H9 (cell line): ENCODE measurements around the gene TNFSF18. TPM values are rescaled to one million over a fixed set of nuclear protein-coding genes. Genes with fewer than 3 reads are reported as not detected.

Source experiments
- DNase-seq: peaks from one replicate; pipeline ENCODE4 v3.0.0-alpha.2; 2017
- H2AFZ ChIP-seq: one replicate; pipeline ENCODE4 v1.6.1; 2013; ENCODE audit warnings: mild to moderate bottlenecking, low read length, control low read depth, moderate library complexity
- H2AK5ac ChIP-seq: 2 replicates; pipeline ENCODE4 v1.6.1; 2013; ENCODE audit warnings: low read length, control low read depth, mixed read lengths; ENCODE audit not compliant: insufficient read length
- H2BK120ac ChIP-seq: one replicate; pipeline ENCODE4 v1.6.1; 2013; ENCODE audit warnings: low read depth, mild to moderate bottlenecking, low read length, control low read depth, inconsistent platforms; ENCODE audit not compliant: poor library complexity, severe bottlenecking
- H2BK12ac ChIP-seq: 2 replicates; pipeline ENCODE4 v1.6.1; 2013; ENCODE audit warnings: low read length, control low read depth, mixed read lengths, low read depth; ENCODE audit not compliant: insufficient read length
- H2BK15ac ChIP-seq: 2 replicates; pipeline ENCODE4 v1.6.1; 2013; ENCODE audit warnings: low read depth, low read length, control low read depth
- H2BK20ac ChIP-seq: one replicate; pipeline ENCODE4 v1.6.1; 2013; ENCODE audit warnings: low read depth, mild to moderate bottlenecking, low read length, control low read depth, inconsistent platforms; ENCODE audit not compliant: poor library complexity, severe bottlenecking
- H2BK5ac ChIP-seq: 2 replicates; pipeline ENCODE4 v1.6.1; 2013; ENCODE audit warnings: low read length, control low read depth, mixed read lengths; ENCODE audit not compliant: insufficient read length
- H3K14ac ChIP-seq: 2 replicates; pipeline ENCODE4 v1.6.1; 2013; ENCODE audit warnings: low read length, control low read depth; ENCODE audit not compliant: insufficient read depth
- H3K18ac ChIP-seq: 2 replicates; pipeline ENCODE4 v1.6.1; 2013; ENCODE audit warnings: low read depth, mild to moderate bottlenecking, mixed read lengths, low read length, control low read depth; ENCODE audit not compliant: insufficient read length
- H3K23ac ChIP-seq: 2 replicates; pipeline ENCODE4 v1.6.1; 2013; ENCODE audit warnings: low read length, control low read depth, mixed read lengths, low read depth; ENCODE audit not compliant: insufficient read length
- H3K23me2 ChIP-seq: 2 replicates; pipeline ENCODE4 v1.6.1; 2013; ENCODE audit warnings: low read depth, mild to moderate bottlenecking, mixed read lengths, low read length, control low read depth; ENCODE audit not compliant: insufficient read length, poor library complexity, severe bottlenecking
- H3K27ac ChIP-seq: 2 replicates; pipeline ENCODE4 v1.5.1; 2013; ENCODE audit warnings: low read length, control low read depth, mixed read lengths, low read depth; ENCODE audit not compliant: insufficient read length
- H3K27me3 ChIP-seq: 2 replicates; pipeline ENCODE4 v1.6.1; 2013; ENCODE audit warnings: low read length, control low read depth, inconsistent platforms; ENCODE audit not compliant: insufficient read depth
- H3K4ac ChIP-seq: 2 replicates; pipeline ENCODE4 v1.6.1; 2013; ENCODE audit warnings: low read depth, mild to moderate bottlenecking, control low read depth, inconsistent platforms, low read length, moderate library complexity
- H3K4me1 ChIP-seq: 2 replicates; pipeline ENCODE4 v1.6.1; 2013; ENCODE audit warnings: low read length, control low read depth, inconsistent platforms; ENCODE audit not compliant: insufficient read depth
- H3K4me2 ChIP-seq: 2 replicates; pipeline ENCODE4 v1.6.1; 2013; ENCODE audit warnings: low read length, control low read depth, mixed read lengths; ENCODE audit not compliant: insufficient read length, insufficient read depth
- H3K56ac ChIP-seq: 2 replicates; pipeline ENCODE4 v1.6.1; 2013; ENCODE audit warnings: low read depth, mild to moderate bottlenecking, mixed read lengths, low read length, control low read depth; ENCODE audit not compliant: insufficient read length
- H3K79me1 ChIP-seq: 2 replicates; pipeline ENCODE4 v1.6.1; 2013; ENCODE audit warnings: low read depth, mild to moderate bottlenecking, moderate library complexity, low read length, control low read depth, inconsistent platforms; ENCODE audit not compliant: insufficient read depth, poor library complexity, severe bottlenecking
- H3K79me2 ChIP-seq: 2 replicates; pipeline ENCODE4 v1.6.1; 2013; ENCODE audit warnings: low read length, control low read depth, inconsistent platforms; ENCODE audit not compliant: insufficient read depth
- H3K9ac ChIP-seq: 2 replicates; pipeline ENCODE4 v1.6.1; 2013; ENCODE audit warnings: low read length, control low read depth, mixed read lengths; ENCODE audit not compliant: insufficient read length; ENCODE audit errors: extremely low read depth
- H3K9me3 ChIP-seq: one replicate; pipeline ENCODE4 v1.6.1; 2013; ENCODE audit warnings: low read depth, low read length, inconsistent platforms; ENCODE audit not compliant: control insufficient read depth
- H3T11ph ChIP-seq: one replicate; pipeline ENCODE4 v1.6.1; 2013; ENCODE audit warnings: mild to moderate bottlenecking, low read length, control low read depth, inconsistent platforms
- H4K20me1 ChIP-seq: one replicate; pipeline ENCODE4 v1.6.1; 2013; ENCODE audit not compliant: control insufficient read depth, insufficient read length, insufficient read depth
- H4K5ac ChIP-seq: 2 replicates; pipeline ENCODE4 v1.6.1; 2013; ENCODE audit warnings: low read depth, mild to moderate bottlenecking, mixed read lengths, low read length, control low read depth; ENCODE audit not compliant: insufficient read length
- H4K8ac ChIP-seq: replicated peaks from 2 replicates; pipeline ENCODE4 v1.6.1; 2013; ENCODE audit warnings: low read length, control low read depth, mixed read lengths, low read depth; ENCODE audit not compliant: insufficient read length
- H4K91ac ChIP-seq: 2 replicates; pipeline ENCODE4 v1.6.1; 2013; ENCODE audit warnings: low read depth, mild to moderate bottlenecking, moderate library complexity, mixed read lengths, low read length, control low read depth; ENCODE audit not compliant: insufficient read length
- H3K27ac Mint-ChIP-seq, 3 experiments: 2 replicates in 2 of 3; 3 replicates in 1 of 3; pipeline ENCODE4 v1.8.0; 2020 to 2021; ENCODE audit warnings: mixed read lengths in 3 of 3, mild to moderate bottlenecking in 1 of 3, moderate library complexity in 1 of 3
- H3K27me3 Mint-ChIP-seq: 2 replicates; pipeline ENCODE4 v1.8.0; 2021; ENCODE audit warnings: low read depth, mild to moderate bottlenecking, moderate library complexity, mixed read lengths
- H3K36me3 Mint-ChIP-seq, 3 experiments: 2 replicates in 2 of 3; 3 replicates in 1 of 3; pipeline ENCODE4 v1.8.0; 2020 to 2021; ENCODE audit warnings: low read depth in 3 of 3, mixed read lengths in 3 of 3; ENCODE audit not compliant: insufficient read depth in 1 of 3
- H3K4me1 Mint-ChIP-seq, 2 experiments: 2 replicates each; pipeline ENCODE4 v1.8.0; 2020; ENCODE audit warnings: mixed read lengths in 2 of 2
- H3K4me3 Mint-ChIP-seq, 2 experiments: 2 replicates in 1 of 2; 3 replicates in 1 of 2; pipeline ENCODE4 v1.8.0; 2020 to 2021; ENCODE audit warnings: mild to moderate bottlenecking in 2 of 2, mixed read lengths in 2 of 2, moderate library complexity in 1 of 2
- H3K9me3 Mint-ChIP-seq, 2 experiments: 2 replicates in 1 of 2; 3 replicates in 1 of 2; pipeline ENCODE4 v1.8.0; 2020; ENCODE audit warnings: mild to moderate bottlenecking in 2 of 2, mixed read lengths in 2 of 2, moderate library complexity in 1 of 2
- CTCF ChIP-seq: fragments of 200-600 bp; sonication (generic); conservative IDR thresholded peaks from 3 replicates; pipeline ENCODE4 v1.8.0; 2021; ENCODE audit warnings: antibody characterized with exemption, mild to moderate bottlenecking
- whole genome bisulfite sequencing: extraction: QIAGEN DNeasy Blood & Tissue Kit; methylation state at CpG from one replicate; pipeline ENCODE4 v1.1.7; 2013; ENCODE audit warnings: missing lambda C conversion rate, low lambda C conversion rate, mixed read lengths; ENCODE audit not compliant: insufficient read length; ENCODE audit errors: extremely low coverage; 5-methylcytosine and 5-hydroxymethylcytosine counted together
- total RNA-seq: library from RNA; stranded (reverse); gene quantifications from 2 replicates; pipeline ENCODE4 v1.2.1, GENCODE V29; 2021

Gene TNFSF18
- total RNA-seq, 1 experiment from 2014 or later, result not detected

- no peak overlapping the region for H4K5ac ChIP-seq
- no peaks in the 10 kb centered on the region for H3K9me3 ChIP-seq
- no peak overlapping the region for H3T11ph ChIP-seq
- Mint-ChIP-seq H3K27ac (no peak overlapping the region), H3K27me3 (no peaks in the 10 kb centered on the region), H3K4me1 (no peaks in the 10 kb centered on the region), H3K36me3 (no peaks in the 10 kb centered on the region; a peak in 1 of 7 replicates), H3K9me3 (peaks cover 0 to 5% of the 10 kb centered on the region in 2 experiments; a peak in 1 of 5 replicates), H3K4me3 (no peak overlapping the region)
- no peaks in the 10 kb centered on the region for H3K79me2 ChIP-seq
- no peaks in the 10 kb centered on the region for H4K20me1 ChIP-seq
- H2BK15ac ChIP-seq, result no peak overlapping the region
- H2AFZ ChIP-seq, result no peak overlapping the region
- H3K23me2 ChIP-seq, result no peaks in the 10 kb centered on the region
- no peak overlapping the region for H3K23ac ChIP-seq
- no peaks in the 10 kb centered on the region for H3K27me3 ChIP-seq
- no peak overlapping the region for H2AK5ac ChIP-seq
- no peak overlapping the region for H2BK20ac ChIP-seq
- H4K91ac ChIP-seq, result no peak overlapping the region
- H3K4me2 ChIP-seq, result no peak overlapping the region
- H2BK12ac ChIP-seq, result no peak overlapping the region
- H2BK120ac ChIP-seq, result no peak overlapping the region
- no peak overlapping the region for H3K18ac ChIP-seq
- no peak overlapping the region for H3K14ac ChIP-seq
- DNase-seq, result no peak
- no peak overlapping the region for H3K9ac ChIP-seq
- H3K79me1 ChIP-seq, result no peaks in the 10 kb centered on the region
- H3K56ac ChIP-seq, result no peak overlapping the region
- no peak overlapping the region for H4K8ac ChIP-seq
- H3K27ac ChIP-seq, result no peak overlapping the region
- no peak overlapping the region for H3K4ac ChIP-seq
- H2BK5ac ChIP-seq, result no peak overlapping the region
- TF ChIP-seq CTCF, result no peak
- WGBS, result no CpG with 5 or more reads among the region's 1 CpG
- H3K4me1 ChIP-seq, result no peaks in the 10 kb centered on the region
Measured at GRCh38 chr1:173062150-173062938, 11.6 kb upstream of the TNFSF18 start.
